Activated CD8-positive, alpha-beta memory T cell treated with anti-CD3 and anti-CD28 coated beads for 4 hours (primary cell): ENCODE data around the gene OMP.

Experiments
- DNase-seq, 2 donors: peaks; one replicate each; pipeline ENCODE4 v3.0.0-alpha.2; 2020; ENCODE audit warnings: low read depth in 2 of 2

OMP gene

DNA sequence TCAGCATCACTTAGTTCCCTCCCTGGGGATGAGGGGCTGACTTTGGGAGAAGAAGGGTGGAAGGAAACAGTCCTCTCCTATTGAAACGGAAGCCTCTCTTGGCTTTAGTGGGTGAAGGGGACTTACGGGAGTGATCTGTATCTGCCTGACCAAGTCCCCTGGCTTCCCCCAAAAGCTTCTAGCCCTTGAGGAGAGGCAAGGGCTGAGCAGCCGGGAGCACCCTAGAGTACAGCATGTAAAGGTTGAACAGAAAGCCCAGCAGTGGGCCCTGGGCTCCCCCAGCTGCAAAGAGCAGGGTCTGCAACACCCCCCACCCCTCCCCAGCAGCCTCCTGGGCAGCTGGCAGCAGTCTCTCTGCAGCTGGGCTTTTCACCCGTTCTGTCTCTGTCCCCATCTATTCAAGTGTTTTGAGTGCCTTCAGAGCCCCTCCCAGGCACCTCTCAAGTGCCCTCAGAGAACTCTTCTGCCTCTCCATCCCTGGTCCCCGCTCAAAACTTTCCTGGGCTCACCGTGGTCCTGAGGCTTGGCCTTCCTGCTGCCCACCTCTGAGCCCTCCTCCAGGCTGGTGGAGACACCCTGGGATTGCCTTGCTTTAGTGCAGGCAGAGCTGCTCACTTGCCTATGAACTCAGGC, 33.2 kb upstream of the OMP start:
- no peak for DNase-seq

DNA sequence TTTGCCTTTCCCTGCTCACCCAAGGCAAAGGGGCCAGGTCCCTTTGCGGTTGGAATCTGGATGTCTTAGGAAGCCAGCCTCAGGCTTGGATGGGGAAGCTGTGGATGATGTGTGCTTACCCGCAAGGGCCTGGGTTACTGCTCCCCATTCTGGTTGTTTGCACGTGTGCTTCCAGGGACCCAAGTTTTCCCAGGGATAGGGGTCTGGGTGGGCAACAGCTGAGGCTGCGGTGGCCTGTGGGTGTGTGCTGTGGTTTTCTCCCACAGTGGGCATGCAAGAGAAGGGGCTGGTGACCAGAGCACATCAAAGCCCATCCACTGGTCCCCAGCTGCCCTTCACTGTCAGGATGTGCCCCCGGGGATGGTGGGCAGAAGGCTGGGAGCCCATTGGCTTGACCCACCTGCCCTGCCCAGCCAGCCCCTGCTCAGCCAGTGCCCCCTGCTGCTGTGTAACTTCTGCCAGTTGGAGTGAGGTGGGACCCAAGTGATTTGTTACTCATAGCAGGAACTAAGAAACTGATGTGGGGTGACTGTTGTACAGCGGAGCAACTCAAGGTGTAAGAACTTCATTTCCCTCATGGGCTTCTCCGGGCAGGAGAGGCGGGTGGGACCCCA, 32.6 kb upstream of the OMP start:
- no peak for DNase-seq

DNA sequence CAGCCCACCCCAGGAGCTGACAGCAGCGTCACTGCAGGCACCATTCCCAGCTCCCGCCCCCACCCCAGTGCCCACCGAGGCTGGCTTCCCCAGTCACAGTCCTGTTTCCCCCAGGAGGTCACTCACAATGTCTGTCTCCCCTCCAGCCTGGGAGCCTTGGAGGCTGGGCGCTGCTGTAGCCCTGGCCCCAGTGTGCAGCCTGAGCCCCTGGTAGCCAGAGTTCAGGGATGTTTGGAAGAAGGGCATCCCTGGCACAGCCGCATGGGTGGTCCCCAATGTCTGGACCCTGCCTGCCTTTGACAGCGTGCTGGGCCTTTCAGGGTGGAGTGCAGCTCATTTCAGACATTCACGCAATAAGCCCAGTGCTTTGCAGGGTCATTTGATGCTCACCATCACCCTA, 31.6 kb upstream of the OMP start:
- no peak for DNase-seq

DNA sequence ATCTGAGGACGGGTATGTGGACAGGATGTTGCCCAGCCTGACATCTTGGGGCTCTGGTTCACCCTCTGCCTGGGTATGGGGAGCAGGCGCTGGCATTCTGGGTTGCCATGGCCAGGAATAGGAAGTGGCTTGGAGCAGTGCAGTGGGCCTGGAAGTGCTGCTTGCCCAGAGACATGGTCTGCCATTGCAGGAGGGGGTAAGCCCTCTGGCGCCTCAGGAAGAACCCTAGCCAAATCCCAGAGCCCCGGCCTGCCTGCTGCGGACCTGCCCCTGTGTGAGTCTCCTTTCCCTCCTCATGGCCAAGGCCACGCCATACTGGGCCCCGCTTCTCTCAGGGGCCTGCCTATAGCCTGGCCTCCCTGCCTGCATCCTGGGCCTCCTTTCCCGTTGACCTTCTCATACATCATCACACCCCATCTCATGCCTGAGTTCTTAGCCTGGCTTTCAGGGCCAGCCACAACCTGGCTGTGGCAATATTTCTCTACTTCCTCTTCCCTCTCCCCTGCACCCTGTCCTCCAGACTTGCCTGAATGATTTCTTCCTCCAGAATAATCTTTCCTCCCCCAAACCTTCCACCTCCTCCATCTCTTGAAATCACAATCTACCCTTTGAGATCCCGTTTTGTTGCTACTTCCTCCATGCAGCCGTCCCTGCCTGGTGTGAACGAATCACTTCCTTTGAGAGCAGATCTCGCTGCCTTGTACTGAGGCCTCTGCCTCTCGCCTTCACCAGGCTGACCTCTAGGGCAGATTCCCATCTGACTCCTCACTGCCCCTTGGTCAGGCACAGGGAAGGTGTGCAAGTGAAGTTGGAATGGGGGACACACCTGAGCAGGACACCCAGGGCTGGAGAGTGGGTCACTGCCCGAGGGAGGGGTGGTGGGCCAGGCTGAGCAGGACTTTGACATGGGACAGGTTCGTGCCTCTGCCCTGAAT, 30.7 kb upstream of the OMP start:
- DNase-seq = no peak

DNA sequence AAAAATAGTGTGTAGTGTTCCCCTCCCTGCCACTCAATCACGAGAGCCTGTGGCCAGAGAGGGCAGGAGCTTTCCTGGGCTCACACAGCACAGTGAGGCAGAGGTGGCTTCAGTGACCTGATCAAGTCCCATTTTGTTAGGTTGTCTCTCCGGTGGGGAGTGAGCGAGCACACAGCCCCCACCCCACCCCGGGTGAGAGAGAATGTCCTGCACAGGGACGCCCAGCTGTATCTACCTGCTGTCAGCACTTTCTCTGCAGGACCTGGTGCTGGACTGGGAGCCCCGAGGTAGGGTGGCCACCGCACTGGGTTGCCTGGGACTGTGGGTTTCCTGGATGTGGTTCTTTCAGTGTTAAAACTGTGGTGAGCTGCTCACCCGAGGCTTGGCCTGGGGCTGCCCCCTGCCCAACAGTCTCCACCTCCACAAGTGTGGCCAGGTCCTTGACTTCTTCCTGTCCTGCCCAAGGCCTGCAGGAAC, 29.8 kb upstream of the OMP start:
- no peak for DNase-seq

DNA sequence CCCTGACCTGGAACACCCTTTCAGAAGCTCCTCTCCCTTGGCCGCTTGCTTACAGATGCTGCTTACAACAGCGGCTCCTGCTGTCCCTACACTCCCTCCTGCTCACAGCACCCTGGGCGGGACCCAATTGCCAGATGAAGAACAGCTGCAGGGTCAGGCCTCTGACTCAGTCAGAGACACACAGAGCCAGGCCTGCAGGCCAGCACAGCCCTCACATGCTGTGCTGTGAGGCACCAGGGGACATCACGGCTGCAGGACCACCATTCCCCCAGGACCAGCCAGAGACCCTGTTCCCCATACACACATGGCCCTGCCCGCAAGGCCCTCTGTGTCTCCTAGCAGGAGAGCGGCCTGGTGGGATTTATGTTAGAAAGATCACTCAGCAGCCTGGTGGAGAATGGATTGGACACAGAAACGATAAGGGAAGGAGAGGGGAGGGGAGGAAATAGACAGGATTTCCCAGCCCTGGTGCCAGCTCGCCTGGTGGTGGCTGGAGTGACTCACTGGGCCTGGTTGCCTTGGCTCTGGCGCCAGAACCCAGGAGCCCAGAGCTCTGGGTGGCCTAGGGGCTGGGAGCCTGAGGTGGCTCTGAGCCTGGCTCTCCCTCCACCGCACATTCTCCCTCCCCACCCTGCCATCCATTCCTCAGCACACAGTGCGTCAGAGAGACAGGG, 29.2 kb upstream of the OMP start:
- no peak for DNase-seq

DNA sequence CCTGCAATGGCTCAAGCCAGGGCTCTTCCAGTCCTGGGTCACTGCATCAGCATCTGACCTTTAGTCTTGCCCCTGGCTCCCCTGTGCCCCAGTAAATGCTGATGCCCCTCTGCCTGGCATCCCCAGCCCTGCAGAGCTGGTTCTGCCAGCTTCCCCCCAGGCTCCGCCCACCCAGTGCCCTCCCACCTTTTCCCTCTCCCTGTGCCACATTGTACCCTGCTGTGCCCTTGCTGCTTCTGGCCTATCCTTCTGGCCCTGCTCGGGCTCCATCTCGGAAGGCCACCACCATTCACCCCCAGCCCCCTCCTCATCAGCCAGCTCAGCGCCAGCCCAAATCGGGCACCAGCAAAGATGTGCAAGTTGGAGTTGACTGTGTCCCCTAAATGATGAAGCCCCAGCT, 28.4 kb upstream of the OMP start:
- no peak for DNase-seq

DNA sequence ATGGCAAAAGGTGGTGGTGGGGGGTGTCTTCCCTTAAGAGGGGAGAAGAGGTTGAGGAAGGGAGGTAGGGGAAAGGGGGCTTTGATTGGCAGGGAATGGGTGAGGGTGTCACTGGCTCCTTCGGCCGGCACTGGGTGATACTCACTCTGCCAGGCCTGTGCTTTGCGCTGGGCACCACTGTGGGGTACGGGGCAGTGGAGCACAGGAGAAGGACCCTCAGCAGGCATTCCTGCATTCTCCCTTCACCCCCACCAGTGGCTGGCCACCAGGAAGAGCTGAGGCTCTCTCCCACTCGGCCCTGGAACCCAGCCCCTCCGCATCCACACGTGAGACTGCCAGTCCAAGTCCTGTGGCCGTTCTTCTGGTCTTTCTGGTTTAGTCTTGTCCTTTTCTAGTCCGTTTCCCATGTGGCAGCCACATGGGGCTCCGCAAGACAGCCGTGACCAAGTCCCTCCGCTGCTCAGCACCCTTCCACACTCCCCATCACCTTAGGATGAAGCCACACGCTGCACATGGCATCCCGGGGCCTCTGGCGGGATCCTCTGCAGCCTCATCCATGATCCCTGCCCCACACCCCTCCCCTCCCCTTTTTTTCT, 27.9 kb upstream of the OMP start:
- no peak for DNase-seq

DNA sequence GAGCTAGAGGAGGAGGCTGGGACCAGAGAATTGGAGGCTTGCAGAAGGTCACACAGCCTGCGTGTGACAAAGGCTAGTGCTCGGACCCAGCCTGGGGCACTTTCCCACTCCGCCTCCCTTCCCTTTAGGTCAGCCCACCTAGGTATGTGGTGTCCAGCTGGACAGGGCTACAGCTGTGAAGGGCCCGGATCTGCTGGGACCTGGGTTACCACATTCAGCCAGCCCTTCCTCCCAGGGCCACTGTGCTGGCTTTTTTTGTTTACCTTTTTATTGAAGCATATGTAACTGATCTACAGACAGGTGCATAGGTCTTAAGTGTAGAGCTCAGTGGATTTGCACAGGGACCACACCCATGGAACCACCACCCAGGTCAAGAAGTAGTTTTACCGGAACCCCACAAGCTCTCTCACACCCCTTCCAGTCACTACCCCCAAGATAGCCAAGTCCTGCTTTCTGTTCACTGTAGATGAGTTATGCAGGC, 27.2 kb upstream of the OMP start:
- DNase-seq = no peak

DNA sequence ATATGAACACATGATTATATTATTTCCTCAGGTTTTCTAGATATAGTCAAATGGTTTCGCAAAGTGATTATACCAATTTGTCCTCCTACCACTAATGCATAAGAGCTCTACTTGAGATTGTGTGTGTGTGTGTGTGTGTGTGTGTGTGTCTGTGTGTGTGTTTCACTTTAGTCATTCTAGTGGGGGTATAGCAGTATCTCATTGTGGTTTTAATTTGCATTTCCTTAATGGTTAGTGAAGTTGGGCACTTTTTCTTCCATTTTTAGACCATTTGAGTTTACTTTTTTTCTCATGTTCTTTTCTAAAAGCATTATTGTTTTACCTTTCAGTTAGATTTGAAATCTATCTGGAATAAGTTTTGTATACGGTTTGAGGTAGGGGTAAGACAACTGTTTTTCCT, 23.0 kb upstream of the OMP start:
- no peak for DNase-seq

DNA sequence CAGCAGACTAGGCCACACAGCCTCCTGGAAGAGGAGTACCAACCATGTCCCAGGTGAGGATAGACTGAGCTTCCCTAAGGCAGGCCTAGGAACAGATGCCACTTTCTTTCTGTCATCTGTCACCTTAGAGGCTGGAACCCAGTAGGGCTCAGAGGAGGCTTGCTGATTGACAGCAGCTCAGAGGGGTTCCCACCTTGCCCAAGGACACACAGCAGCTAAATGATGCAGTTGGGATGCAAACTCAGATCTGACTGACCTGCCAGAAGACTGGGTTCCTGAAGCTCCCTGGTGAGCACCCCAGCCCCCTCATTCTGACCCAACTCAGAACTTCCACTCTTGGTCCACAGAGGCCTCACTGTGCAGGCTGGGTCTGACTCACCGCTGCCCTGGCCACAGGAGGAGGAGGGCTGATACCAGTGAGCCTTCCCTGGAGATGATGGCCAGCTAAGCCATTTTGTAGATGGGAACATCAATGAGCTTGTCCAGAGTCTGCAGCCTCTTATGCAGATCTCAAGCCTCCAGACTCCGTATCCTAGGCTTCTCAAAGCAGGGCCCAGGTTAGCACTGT, 21.9 kb upstream of the OMP start:
- no peak for DNase-seq

DNA sequence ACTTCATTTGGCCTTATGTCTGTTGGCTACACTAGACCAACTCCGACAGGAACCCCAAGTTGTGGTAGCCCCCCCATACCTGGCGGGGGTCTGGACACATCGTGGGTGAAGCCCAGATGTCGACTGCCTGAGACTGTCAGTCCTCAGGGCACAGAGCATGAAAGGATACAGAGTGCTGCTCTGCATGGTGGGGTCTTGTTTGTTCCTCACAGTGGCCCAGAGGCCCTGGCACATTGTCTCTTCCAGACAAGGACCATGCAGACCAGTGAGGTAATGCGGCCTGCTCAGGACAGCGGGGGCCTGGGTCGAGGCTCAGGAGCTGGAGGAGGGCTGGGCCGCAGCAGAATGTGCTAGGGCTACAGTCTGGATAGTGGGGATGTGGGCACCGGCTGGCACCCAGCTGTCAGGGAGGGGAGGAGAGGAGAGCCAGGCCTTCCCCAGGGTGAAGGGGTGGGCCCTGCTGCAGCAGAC, 21.2 kb upstream of the OMP start:
- no peak for DNase-seq

DNA sequence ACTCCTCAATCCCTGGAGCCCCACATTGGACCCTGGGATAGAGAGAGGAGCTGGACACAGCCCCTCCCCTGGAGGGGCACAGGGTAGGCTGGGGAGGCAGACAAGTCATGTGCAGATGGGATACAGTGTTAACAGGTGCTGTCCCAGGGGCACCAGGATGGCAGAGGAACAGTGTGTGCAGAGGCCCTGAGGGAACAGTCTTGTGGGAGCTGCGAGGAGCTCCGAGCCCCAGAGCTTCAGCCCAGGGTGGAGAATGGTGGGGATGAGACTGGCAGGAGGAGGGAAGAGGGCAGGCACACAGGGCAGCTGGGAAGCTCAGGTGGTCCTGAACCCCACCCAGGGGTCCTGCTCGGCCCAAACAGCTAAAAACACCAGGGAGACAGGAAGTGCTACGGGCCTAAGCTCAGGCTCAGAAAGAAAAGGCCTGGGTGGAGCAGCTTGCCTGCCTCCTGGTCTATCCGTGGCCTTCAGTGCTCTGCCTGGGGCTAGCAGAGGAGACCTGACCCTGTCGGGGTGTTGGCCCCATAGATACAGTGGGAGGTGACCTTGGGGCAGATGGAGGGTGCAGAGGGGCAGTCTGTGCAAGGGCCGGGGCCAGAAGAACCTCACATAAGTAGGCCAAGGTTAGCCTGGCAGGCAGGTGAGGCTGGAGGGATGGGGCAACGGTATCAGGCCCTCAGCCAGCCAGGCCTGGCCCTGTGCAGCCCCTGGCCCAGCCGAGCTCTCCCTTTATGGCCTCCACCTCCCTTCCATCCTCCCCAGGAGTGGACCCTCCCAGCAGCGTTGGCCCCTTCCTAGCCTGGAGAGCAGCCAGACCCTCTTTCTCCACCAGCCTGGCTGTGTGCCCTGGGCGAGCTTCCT, 20.4 kb upstream of the OMP start:
- no peak for DNase-seq

DNA sequence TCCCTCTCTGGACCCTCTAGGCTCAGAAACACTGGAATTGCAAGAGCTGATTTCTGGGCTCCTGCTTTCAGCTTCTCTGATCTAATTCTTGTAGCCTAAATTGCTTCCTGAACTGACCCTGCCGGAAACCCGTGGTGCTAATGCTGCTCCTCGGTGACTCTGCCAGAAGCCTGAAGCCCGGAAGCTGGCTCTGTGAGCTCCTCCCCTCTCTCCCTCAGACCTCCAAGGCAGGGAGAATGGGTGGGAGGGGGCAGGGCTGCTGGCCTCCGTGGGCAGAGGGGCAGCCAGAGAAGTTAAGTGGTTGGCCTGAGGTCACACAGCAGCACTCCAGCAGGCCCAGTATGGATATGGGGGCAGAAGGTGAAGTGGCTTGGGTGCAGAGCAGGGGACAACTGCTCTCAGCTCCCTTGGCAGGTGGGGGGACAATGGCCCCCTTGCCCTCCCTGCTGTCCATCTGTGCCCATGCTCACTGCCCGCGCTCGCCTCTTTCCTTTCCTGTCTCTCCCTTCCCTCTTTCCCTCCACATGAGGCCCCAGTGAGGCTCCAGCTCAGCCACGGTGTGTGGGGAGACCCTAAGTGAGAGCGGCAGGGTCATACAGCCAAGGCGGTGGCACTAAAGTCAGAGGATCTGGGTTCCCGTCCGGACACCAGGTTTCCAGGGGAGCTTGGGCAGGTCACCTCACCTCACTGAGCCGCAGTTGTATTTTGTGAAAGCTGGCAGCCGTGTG, 19.6 kb upstream of the OMP start:
- DNase-seq = no peak

DNA sequence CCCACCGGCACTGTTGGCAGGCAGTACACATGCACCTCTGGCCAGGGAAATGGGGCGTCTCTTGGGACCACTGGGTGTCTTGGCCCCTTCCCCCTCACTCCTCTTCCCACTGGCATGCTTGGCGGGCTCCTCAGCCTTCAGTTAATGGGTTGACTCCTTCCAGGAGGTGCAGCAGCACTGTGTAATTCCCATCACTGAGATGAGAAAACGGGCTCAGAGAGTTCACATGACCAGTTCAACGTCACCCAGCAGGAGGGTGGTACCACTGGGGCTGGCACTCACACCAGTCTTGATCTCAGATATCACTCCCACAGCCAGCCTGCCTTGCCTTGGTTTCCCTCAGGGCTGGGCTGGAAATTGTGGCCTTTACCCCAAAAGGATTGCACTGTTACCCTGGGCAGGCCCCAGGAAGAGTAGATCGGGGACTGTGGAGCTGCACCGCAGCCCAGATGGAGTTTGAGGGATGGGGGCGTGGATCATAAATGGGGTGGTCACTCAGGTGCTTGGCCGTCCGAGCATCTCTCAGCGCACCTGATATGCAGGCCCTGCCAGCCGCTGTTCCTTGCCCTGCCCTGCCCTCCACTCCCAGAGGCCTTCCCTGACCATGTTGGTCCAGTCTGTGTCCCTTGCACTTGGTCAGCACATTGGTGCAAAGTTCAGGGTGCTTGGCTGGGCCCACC, 18.9 kb upstream of the OMP start:
- no peak for DNase-seq

DNA sequence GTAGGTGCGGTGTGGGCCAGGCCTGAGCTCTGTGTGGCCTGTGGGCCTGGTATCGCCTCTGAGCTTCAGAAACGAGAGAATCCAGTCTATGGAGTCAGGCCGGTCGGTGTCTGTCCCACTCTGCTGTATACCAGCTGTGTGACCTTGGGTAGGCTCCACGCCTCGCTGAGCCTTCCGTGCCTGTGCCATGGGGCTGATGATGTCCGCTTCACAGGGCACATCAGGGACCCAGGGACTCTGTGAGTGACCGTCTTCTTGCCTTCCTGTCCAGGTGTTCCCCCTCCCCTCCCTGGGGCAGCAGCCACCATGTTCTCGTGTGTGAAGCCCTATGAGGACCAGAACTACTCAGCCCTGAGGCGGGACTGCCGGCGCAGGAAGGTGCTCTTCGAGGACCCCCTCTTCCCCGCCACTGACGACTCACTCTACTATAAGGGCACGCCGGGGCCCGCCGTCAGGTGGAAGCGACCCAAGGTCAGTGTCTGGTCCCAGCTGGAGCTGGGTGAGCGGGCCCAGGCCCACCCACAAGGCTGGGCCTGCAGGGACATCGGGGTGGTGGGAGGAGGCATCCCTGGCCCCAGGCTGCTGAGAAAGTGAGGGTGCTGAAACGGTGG, 18.0 kb upstream of the OMP start:
- no peak for DNase-seq

DNA sequence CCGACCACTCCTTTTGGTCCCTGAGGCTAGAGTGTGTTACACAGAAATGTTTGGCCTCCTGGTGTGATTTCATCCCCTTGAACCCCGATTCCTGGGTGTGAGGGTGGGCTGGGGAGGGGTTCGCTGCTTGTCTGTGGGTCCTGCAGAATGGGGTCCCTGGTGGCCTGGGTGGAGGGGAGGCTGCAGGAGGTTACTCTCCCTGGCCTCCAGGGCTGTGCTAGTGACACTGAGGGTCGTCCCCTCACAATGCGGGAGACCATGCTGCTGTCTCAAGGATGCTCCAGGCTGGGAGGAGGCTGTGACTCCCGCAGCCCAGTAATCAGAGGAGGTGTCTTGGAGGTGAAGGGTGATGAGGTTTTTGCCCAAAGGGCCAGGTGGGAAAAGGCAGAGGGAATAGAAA, 17.0 kb upstream of the OMP start:
- DNase-seq = no peak
